Endothelial cell of umbilical vein (primary cell): ENCODE measurements around the gene HTR3D.

Source experiments
- CTCF ChIP-seq, 2 donors: IDR thresholded peaks; 1 replicate in 1 of 2; 2 replicates in 1 of 2; pipeline ENCODE4 v1.5.1; 2011; ENCODE audit warnings: low read length in 2 of 2, mild to moderate bottlenecking in 2 of 2, moderate library complexity in 2 of 2, control low read depth in 1 of 2, inconsistent platforms in 1 of 2, low read depth in 1 of 2; ENCODE audit not compliant: insufficient read depth in 1 of 2; ENCODE audit errors: extremely low read depth in 1 of 2
- JUN ChIP-seq: IDR thresholded peaks from 2 replicates; pipeline ENCODE4 v1.6.1; 2011; ENCODE audit warnings: borderline replicate concordance, low read depth; ENCODE audit not compliant: insufficient read length, insufficient read depth
- POLR2A ChIP-seq: IDR thresholded peaks from 2 replicates; pipeline ENCODE4 v1.6.1; 2012; ENCODE audit warnings: low read depth, mild to moderate bottlenecking, control low read depth, low read length

- TF ChIP-seq CTCF (IDR thresholded peaks at IDR 0.05; ENCODE audit: extremely low read depth in 1 of 2, insufficient read depth in 1 of 2, low read depth in 1 of 2, low read length in 2 of 2) = no peak
- TF ChIP-seq POLR2A = no peak
- TF ChIP-seq JUN = no peak
These were observed 18.8 kb downstream of the HTR3D start for GRCh38 chr3:184050217-184050847.
